ENCODE measurements around the gene RAI1. TPM values are rescaled to one million over a fixed set of nuclear protein-coding genes. Genes with fewer than 3 reads are reported as not detected.
A peak's percentile ranks its signal among the peaks of the same experiment; 100 is the strongest.

The RAI1 gene
- total RNA-seq, 2 donors from 2014 or later, result 35.9 to 42.9 TPM

DNA sequence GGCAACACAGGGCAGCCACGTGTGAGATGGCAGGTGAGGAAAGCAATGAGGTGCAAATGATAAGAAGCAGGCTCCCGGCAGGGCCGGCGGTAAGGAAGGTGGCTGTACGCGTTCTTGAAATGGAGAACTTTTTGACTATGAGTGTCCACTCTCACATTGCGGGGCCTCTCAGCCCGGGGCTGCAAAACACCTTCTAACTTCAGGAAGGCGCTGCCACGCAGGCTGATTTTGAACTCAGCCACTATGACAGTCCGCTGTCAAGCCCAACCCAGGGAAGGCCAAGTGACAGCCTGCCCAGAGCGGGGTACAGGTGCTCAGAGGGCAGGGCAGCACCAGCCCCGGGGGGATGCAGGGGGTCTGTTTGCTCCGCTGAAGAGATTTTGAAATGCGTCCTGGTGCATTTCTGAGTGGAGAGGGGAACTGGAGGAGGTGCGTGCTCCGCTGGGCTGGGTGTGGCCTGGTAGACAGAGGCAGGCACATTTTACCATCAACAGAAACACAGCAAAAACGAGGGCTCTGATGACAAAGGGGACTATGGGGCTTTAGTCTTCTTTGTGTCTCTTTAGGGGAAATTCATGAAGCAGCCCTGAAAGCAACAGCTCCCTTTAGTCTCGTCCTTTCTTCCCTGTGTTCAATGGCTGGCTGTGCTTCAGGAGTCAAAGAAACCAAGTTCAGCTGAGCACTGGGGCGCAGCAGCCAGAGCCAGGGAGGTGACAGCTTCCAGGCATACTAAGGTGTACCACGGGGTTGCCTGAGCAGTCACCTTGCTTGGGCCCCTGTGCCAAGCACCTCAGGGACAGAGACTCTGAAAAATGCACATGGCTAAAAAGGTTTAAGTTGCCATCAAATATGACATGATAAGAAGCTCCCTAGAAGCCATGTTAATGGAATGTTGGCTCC is 170.1 kb downstream of the RAI1 start:
- no peaks in the 10 kb centered on the region for H3K9me3 ChIP-seq (ENCODE audit: control insufficient read depth, low read length)
- TF ChIP-seq CTCF (conservative IDR thresholded peaks at IDR 0.05), result no peak
- H3K36me3 ChIP-seq (ENCODE audit: control insufficient read depth, insufficient read depth, low read length), result no peaks in the 10 kb centered on the region
- Mint-ChIP-seq H3K27me3 (ENCODE audit: insufficient read depth) (peaks cover 2% of the 10 kb centered on the region), H3K27ac (no peak overlapping the region), H3K9me3 (no peaks in the 10 kb centered on the region), H3K4me3 (no peak overlapping the region), H3K36me3 (ENCODE audit: low read depth) (no peaks in the 10 kb centered on the region), H3K4me1 (peaks cover 17% of the 10 kb centered on the region)
- peak overlapping the region; percentile 49 for H3K27ac ChIP-seq (ENCODE audit: low read depth, low read length)
- H3K4me3 ChIP-seq (ENCODE audit: low read length), result no peak overlapping the region
- DNase-seq, result peak; percentile 46
- WGBS, 2 experiments (ENCODE audit: insufficient coverage in 1 of 2, insufficient read length in 1 of 2), result 89% methylated on average over 14 to 21 of the region's 21 CpGs
- H3K4me1 ChIP-seq (ENCODE audit: control insufficient read depth, insufficient read depth, low read length), result no peaks in the 10 kb centered on the region
- no peak overlapping the region for H3K9ac ChIP-seq (ENCODE audit: extremely low read depth, low read length, poor library complexity, severe bottlenecking)
- no peaks in the 10 kb centered on the region for H3K27me3 ChIP-seq (ENCODE audit: control insufficient read depth, insufficient read depth, low read length, poor library complexity, severe bottlenecking)

- Histone ChIP-seq H3K4me1 (ENCODE audit: control insufficient read depth, insufficient read depth, low read length) (no peaks in the 10 kb centered on the region), H3K27me3 (ENCODE audit: control insufficient read depth, insufficient read depth, low read length, poor library complexity, severe bottlenecking) (no peaks in the 10 kb centered on the region), H3K36me3 (ENCODE audit: control insufficient read depth, insufficient read depth, low read length) (no peaks in the 10 kb centered on the region), H3K9ac (ENCODE audit: extremely low read depth, low read length, poor library complexity, severe bottlenecking) (no peak overlapping the region), H3K4me3 (ENCODE audit: low read length) (no peak overlapping the region), H3K27ac (ENCODE audit: low read depth, low read length) (no peak overlapping the region), H3K9me3 (ENCODE audit: control insufficient read depth, low read length) (no peaks in the 10 kb centered on the region)
- no peak for TF ChIP-seq CTCF (conservative IDR thresholded peaks at IDR 0.05)
- H3K9me3 Mint-ChIP-seq, result no peaks in the 10 kb centered on the region
- H3K27ac Mint-ChIP-seq, result no peak overlapping the region
- no peak overlapping the region for H3K4me3 Mint-ChIP-seq
- peaks cover 17% of the 10 kb centered on the region for H3K4me1 Mint-ChIP-seq
- WGBS, 2 experiments (ENCODE audit: insufficient coverage in 1 of 2, insufficient read length in 1 of 2), result 90 to 94% methylated on average over 3 of the region's 3 CpGs
- no peak for DNase-seq
- H3K36me3 Mint-ChIP-seq (ENCODE audit: low read depth), result no peaks in the 10 kb centered on the region
- H3K27me3 Mint-ChIP-seq (ENCODE audit: insufficient read depth), result peaks cover 2% of the 10 kb centered on the region
Measured at GRCh38 chr17:17852930-17853329, 171.7 kb downstream of the RAI1 start.

- TF ChIP-seq CTCF (conservative IDR thresholded peaks at IDR 0.05), result no peak
- Mint-ChIP-seq H3K4me3 (no peak overlapping the region), H3K27ac (no peak overlapping the region), H3K27me3 (ENCODE audit: insufficient read depth) (peaks cover 2% of the 10 kb centered on the region), H3K4me1 (peaks cover 17% of the 10 kb centered on the region), H3K9me3 (no peaks in the 10 kb centered on the region), H3K36me3 (ENCODE audit: low read depth) (no peaks in the 10 kb centered on the region)
- Histone ChIP-seq H3K9me3 (ENCODE audit: control insufficient read depth, low read length) (no peaks in the 10 kb centered on the region), H3K4me3 (ENCODE audit: low read length) (no peak overlapping the region), H3K36me3 (ENCODE audit: control insufficient read depth, insufficient read depth, low read length) (no peaks in the 10 kb centered on the region), H3K27me3 (ENCODE audit: control insufficient read depth, insufficient read depth, low read length, poor library complexity, severe bottlenecking) (no peaks in the 10 kb centered on the region), H3K27ac (ENCODE audit: low read depth, low read length) (no peak overlapping the region), H3K4me1 (ENCODE audit: control insufficient read depth, insufficient read depth, low read length) (no peaks in the 10 kb centered on the region), H3K9ac (ENCODE audit: extremely low read depth, low read length, poor library complexity, severe bottlenecking) (no peak overlapping the region)
- no peak for DNase-seq
- 93 to 95% methylated on average over 4 to 8 of the region's 8 CpGs for WGBS, 2 experiments (ENCODE audit: insufficient coverage in 1 of 2, insufficient read length in 1 of 2)
Measured at GRCh38 chr17:17853811-17854447, 172.7 kb downstream of the RAI1 start.

Data from endodermal cell (in vitro differentiated cells).